Fibroblast of upper back skin (primary cell): ENCODE results near the gene MYO16.
A peak's percentile ranks its signal among the peaks of the same experiment; 100 is the strongest.
"Not testable (repeated sequence)": the region's sequence is repeated elsewhere in the genome, so short reads cannot be mapped to it uniquely, and the experiment has no call there.

Experiments
- DNase-seq: peaks from one replicate; pipeline ENCODE4 v3.0.0-alpha.2; 2013

The MYO16 gene

GRCh38 chr13:108987944-108988343 is 358.5 kb downstream of the MYO16 start:
- peak; percentile 43 for DNase-seq

GRCh38 chr13:108991416-108991815 is 362.0 kb downstream of the MYO16 start:
- DNase-seq, result not testable (repeated sequence)

- peak; percentile 20 for DNase-seq
These were observed 363.9 kb downstream of the MYO16 start for GRCh38 chr13:108993346-108993745.

DNA sequence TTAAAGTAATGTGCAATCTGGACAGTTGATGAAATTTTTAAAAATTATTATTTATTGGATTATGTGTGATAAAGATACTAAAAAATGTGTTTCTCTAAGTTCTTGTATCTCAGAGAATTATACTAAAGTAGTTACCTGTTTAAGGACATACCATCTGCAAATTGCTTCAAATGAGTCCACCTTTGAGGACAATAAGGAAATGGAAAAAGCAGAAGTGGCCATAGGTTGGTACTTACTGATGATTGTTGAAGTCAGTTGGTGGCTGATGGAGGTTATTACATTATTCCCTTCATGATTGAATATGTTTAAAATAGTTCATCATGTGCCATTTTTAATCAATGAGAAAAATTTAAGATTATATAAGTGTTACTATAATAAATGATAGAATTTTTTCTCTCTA is 367.0 kb downstream of the MYO16 start:
- DNase-seq, result no peak

DNA sequence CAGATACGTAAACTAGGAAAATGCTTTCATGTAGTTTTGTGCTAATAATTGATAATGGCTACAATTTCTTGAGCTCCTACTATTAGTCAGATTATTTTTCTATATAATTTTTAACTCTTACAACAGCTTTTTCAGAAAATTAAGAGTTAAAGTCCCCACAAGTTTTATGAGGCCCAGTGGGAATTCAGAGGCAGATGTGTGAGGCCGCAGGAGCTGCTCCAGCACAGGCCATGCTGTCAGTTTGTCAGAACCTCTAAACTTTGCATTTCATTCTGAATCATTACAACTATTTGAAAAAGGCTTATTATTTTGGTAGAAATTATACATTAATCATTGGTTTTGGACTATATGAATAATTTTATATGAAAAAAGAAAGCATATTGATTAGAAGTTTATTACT is 370.8 kb downstream of the MYO16 start:
- DNase-seq, result no peak

- no peak for DNase-seq
These were observed 373.5 kb downstream of the MYO16 start for GRCh38 chr13:109002934-109003333.

GRCh38 chr13:109007946-109008345 is 378.5 kb downstream of the MYO16 start:
- no peak for DNase-seq

- no peak for DNase-seq
These were observed 380.3 kb downstream of the MYO16 start for GRCh38 chr13:109009756-109010155.

DNA sequence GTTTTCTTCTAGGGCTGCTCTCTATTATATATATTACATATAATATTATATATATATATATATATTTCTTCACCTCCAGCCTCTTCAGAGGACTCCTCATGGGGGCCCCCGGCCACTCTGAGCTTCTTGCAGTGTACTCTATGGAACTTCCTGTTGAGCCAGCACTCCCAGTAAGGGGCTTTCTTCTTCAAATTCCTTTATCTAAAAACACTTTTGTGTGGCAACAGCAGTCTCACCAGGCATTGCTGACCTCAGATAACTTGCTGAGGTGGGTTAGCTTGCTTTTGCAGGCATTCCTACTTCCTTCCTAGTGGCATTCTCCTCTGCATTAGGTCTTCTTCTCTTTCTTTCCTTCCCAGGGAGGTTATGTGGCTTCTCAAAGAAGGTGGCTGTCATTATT is 381.5 kb downstream of the MYO16 start:
- no peak for DNase-seq

- DNase-seq, result no peak
These were observed 382.7 kb downstream of the MYO16 start for GRCh38 chr13:109012115-109012514.

DNA sequence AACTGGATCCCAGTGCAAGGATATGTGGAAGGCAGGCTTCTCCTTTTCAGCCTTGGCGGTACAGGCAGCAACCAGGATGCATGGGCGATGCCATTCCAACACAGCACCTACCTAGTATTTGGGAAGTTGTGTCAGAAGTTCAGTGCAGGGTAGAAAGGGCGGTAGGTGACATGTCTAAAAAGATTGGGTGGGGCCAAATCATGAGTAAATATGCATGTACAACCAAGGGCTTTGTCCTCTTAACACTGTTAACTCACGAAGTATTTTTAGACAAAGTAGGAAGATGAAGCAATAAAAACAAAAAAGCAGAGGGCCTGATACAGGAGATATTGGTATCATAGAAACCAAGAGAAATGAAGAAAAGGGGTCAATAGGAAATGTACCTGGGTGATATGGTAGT is 392.1 kb downstream of the MYO16 start:
- DNase-seq, result no peak

DNA sequence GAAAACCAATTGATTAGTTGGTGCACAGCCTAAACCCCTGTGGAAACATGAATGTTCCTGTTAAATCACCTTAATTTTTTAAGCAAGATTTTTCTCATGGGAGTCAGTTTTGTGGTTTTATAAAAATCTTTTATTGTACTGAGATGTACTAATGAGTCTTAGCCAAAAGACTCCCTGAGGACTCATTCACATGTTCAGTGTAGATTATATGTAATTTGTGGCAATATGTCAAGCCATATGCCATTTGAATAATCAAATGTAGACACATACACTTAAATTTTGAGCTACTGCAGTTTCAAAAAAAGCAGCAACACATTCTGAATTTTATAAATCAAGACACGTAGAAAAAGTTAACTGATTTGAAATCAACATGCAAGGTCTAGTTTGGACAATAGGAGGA is 395.2 kb downstream of the MYO16 start:
- no peak for DNase-seq

- DNase-seq, result no peak
These were observed 396.9 kb downstream of the MYO16 start for GRCh38 chr13:109026266-109026665.

GRCh38 chr13:109028624-109029023 is 399.2 kb downstream of the MYO16 start:
- no peak for DNase-seq

DNA sequence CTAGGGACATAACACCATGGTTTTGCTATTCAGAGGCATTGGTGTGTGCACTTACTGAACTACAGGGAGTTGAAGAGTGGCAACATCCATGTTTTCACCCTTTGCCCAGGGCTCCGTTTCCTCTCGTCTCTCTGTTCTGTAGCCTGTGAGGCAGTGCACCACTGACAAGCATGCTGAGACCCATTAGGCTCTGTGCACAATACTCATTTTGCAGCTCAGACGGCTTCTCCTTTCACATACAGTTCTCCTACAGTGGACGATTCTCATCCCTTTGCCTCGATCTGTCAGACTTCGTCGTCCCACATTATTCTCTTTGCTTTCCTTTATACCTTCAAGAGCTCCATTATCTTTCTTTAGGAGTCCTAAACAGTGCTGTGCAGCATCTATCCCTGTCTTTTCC is 403.7 kb downstream of the MYO16 start:
- no peak for DNase-seq

DNA sequence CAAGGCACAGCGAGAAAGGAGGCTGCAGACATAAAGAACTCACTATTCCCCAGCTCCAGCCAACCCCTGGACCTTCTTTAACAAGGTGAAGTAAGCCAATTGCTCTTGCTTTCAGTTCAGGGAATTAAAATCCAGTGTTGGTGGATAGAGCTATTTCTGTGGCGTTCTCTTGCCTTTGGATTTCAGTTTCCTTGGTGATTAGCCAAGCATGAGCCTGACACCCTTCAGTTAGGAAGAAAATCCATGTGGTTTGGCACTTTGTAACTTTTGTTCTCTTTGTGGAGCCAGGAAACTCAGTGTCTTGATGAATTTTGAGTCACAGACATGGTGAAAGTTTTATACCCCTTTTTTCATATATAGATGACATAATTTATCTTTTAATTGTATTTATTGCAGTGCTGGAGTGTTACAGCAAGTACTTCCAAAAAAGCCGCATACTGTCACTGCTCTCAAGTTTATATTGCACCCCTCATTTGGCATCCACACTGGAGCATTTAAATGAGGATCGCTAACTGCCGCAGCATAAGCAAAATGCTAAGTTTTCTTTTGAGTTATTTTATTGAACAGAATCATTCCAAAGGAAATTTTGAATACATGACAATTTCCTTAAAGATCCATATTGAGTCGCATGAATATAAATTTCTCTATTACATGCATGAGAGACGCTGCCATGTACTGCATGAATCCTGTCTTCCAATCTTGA is 406.8 kb downstream of the MYO16 start:
- peak; percentile 22 for DNase-seq

GRCh38 chr13:109043636-109044035 is 414.2 kb downstream of the MYO16 start:
- DNase-seq, result no peak

- DNase-seq, result no peak
These were observed 426.4 kb downstream of the MYO16 start for GRCh38 chr13:109055850-109056249.

DNA sequence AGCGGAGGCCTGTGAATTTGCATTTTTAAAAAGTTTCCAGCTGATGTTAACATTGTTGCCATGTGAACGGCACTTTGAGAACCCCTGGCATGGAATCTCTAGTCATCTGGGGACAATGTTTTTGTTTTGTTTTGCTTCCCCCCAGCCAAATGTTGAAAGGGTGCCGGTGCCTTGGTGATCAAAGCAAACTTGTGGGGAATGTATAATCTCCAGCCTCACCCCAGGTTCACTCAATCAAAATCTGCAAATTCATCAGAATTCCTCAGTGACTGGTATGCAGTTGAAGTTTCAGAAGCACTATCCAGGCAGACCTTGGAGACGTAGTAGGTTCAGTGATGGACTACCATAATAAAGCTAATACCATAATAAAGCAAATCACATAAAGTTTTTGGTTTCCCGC is 428.7 kb downstream of the MYO16 start:
- no peak for DNase-seq

- DNase-seq, result no peak
These were observed 443.1 kb downstream of the MYO16 start for GRCh38 chr13:109072505-109072904.

- DNase-seq, result no peak
These were observed 445.0 kb downstream of the MYO16 start for GRCh38 chr13:109074436-109074835.

- DNase-seq, result no peak
These were observed 445.4 kb downstream of the MYO16 start for GRCh38 chr13:109074853-109075252.

GRCh38 chr13:109087916-109088623 is 458.7 kb downstream of the MYO16 start:
- no peak for DNase-seq

GRCh38 chr13:109088624-109088917 is 459.2 kb downstream of the MYO16 start:
- DNase-seq, result no peak

DNA sequence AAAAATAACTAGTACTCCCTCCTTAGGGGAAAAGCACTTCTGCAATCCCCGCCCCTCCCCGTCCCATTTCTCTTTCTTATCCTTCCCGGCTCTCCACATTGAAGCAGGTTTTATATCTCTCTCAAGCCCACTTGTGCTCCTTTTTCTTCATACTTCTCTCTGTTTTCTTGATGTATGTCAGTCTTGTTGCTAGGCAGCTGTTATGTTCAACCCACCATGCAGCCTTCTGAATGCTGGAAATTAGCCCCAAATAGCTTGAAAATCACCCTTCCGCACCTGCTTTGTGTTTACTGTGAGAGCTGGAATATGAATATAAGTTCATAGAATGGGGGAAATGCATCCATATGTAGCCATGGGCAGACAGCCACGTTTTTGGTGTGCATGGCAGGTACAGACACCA is 461.4 kb downstream of the MYO16 start:
- no peak for DNase-seq
